SK-N-SH treated with all-trans-retinoic acid at 6 μM for 48 hours (cell line): ENCODE data around the gene ST6GALNAC3.

ENCODE experiments used
- ATAC-seq: fragments of 200-7000 bp; cut with Tn5 transposase; 3 replicates; pipeline ENCODE4 v1.9.1; 2020; ENCODE audit warnings: mild to moderate bottlenecking, moderate library complexity
- ARNTL ChIP-seq: fragments of 450-650 bp; formaldehyde crosslinking; IDR thresholded peaks from 2 replicates; pipeline ENCODE4 v1.5.0; 2020; ENCODE audit warnings: low read depth, mild to moderate bottlenecking, moderate library complexity, borderline replicate concordance
- CSDC2 ChIP-seq: fragments of 250-450 bp; sonication (Bioruptor Pico); IDR thresholded peaks from 2 replicates; pipeline ENCODE4 v1.5.0; 2020; ENCODE audit warnings: mild to moderate bottlenecking, moderate library complexity
- ESRRG ChIP-seq: fragments of 250-450 bp; sonication (Bioruptor Pico); IDR thresholded peaks from 2 replicates; pipeline ENCODE4 v1.6.1; 2021; ENCODE audit warnings: mild to moderate bottlenecking
- GLIS3 ChIP-seq: fragments of 250-450 bp; sonication (Bioruptor Pico); IDR thresholded peaks from 2 replicates; pipeline ENCODE4 v1.5.0; 2020; ENCODE audit warnings: mild to moderate bottlenecking, moderate library complexity
- ISL1 ChIP-seq: fragments of 250-450 bp; sonication (Bioruptor Pico); IDR thresholded peaks from 2 replicates; pipeline ENCODE4 v2.1.2; 2022; ENCODE audit warnings: mild to moderate bottlenecking, moderate library complexity
- OSR1 ChIP-seq: fragments of 250-450 bp; sonication (Bioruptor Pico); IDR thresholded peaks from 2 replicates; pipeline ENCODE4 v1.8.0; 2022; ENCODE audit warnings: moderate library complexity, mild to moderate bottlenecking, inconsistent platforms
- PPARA ChIP-seq: fragments of 250-450 bp; sonication (Bioruptor Pico); IDR thresholded peaks from 2 replicates; pipeline ENCODE4 v1.5.0; 2020; ENCODE audit warnings: mild to moderate bottlenecking, borderline replicate concordance
- RARB ChIP-seq: fragments of 250-450 bp; sonication (Bioruptor Pico); IDR thresholded peaks from 2 replicates; pipeline ENCODE4 v1.8.0; 2021; ENCODE audit warnings: mild to moderate bottlenecking, moderate library complexity
- SNAI2 ChIP-seq: fragments of 250-450 bp; sonication (Bioruptor Pico); IDR thresholded peaks from 2 replicates; pipeline ENCODE4 v1.5.0; 2020; ENCODE audit warnings: mild to moderate bottlenecking, moderate library complexity
- TCF4 ChIP-seq: fragments of 250-450 bp; sonication (Bioruptor Pico); IDR thresholded peaks from 2 replicates; pipeline ENCODE4 v1.8.0; 2021; ENCODE audit warnings: mild to moderate bottlenecking, moderate library complexity, borderline replicate concordance
- TOX ChIP-seq: fragments of 250-450 bp; sonication (Bioruptor Pico); IDR thresholded peaks from 2 replicates; pipeline ENCODE4 v1.8.0; 2021; ENCODE audit warnings: mild to moderate bottlenecking, moderate library complexity, borderline replicate concordance
- ZC3H10 ChIP-seq: fragments of 250-450 bp; sonication (Bioruptor Pico); IDR thresholded peaks from 2 replicates; pipeline ENCODE4 v1.5.1; 2021; ENCODE audit warnings: mild to moderate bottlenecking, moderate library complexity
- ZFP3 ChIP-seq: fragments of 250-450 bp; sonication (Bioruptor Pico); IDR thresholded peaks from 2 replicates; pipeline ENCODE4 v1.5.0; 2020; ENCODE audit warnings: mild to moderate bottlenecking, moderate library complexity
- ZFP30 ChIP-seq: fragments of 450-650 bp; formaldehyde crosslinking; IDR thresholded peaks from 2 replicates; pipeline ENCODE4 v1.5.0; 2022; ENCODE audit warnings: mild to moderate bottlenecking, moderate library complexity
- ZNF565 ChIP-seq: fragments of 450-650 bp; formaldehyde crosslinking; conservative IDR thresholded peaks from 2 replicates; pipeline ENCODE4 v1.5.0; 2020; ENCODE audit warnings: low read depth, mild to moderate bottlenecking, moderate library complexity
- ZNF70 ChIP-seq: fragments of 450-650 bp; formaldehyde crosslinking; IDR thresholded peaks from 2 replicates; pipeline ENCODE4 v1.5.0; 2020; ENCODE audit warnings: mild to moderate bottlenecking, moderate library complexity
- ZNF8 ChIP-seq: fragments of 450-650 bp; formaldehyde crosslinking; IDR thresholded peaks from 2 replicates; pipeline ENCODE4 v1.5.0; 2020; ENCODE audit warnings: mild to moderate bottlenecking, moderate library complexity
- TF ChIP-seq, protein P1 (sequence below): fragments of 250-450 bp; sonication (Bioruptor Pico); IDR thresholded peaks from 2 replicates; pipeline ENCODE4 v1.5.0; 2020; ENCODE audit warnings: mild to moderate bottlenecking, moderate library complexity
- TF ChIP-seq, protein P2 (sequence below): fragments of 250-450 bp; sonication (Bioruptor Pico); IDR thresholded peaks from 2 replicates; pipeline ENCODE4 v1.5.1; 2020; ENCODE audit warnings: low read depth, mild to moderate bottlenecking, moderate library complexity
- TF ChIP-seq, protein P3 (sequence below): fragments of 250-450 bp; sonication (Bioruptor Pico); IDR thresholded peaks from 2 replicates; pipeline ENCODE4 v1.8.0; 2020; ENCODE audit warnings: mild to moderate bottlenecking, moderate library complexity, borderline replicate concordance
- TF ChIP-seq, protein P4 (sequence below): fragments of 250-450 bp; sonication (Bioruptor Pico); IDR thresholded peaks from 2 replicates; pipeline ENCODE4 v1.5.1; 2021; ENCODE audit warnings: mild to moderate bottlenecking, moderate library complexity
- TF ChIP-seq, protein P5 (sequence below): fragments of 250-450 bp; sonication (Bioruptor Pico); IDR thresholded peaks from 2 replicates; pipeline ENCODE4 v1.8.0; 2021; ENCODE audit warnings: low read depth, mild to moderate bottlenecking, moderate library complexity, borderline replicate concordance

The ST6GALNAC3 gene

DNA sequence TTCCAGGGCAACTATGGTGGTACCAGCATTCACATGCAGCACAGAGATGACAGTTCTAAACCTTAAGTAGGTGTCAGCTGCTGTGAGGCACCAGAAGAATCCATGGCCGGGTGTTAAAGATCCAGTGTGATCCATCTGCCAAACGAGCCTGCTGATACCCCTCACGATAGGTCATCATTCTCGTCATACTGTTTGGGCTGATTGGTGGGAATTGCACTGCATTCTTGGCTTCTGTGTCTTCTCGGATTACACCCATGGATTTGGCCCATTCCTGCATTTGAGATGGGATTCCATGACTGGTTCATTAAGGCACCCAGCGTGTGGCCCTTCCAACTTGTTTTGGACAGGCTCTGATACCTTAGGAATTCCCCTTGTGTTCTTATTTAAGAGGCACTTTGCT is 55.2 kb downstream of the ST6GALNAC3 start:
- TF ChIP-seq, protein P1, sequence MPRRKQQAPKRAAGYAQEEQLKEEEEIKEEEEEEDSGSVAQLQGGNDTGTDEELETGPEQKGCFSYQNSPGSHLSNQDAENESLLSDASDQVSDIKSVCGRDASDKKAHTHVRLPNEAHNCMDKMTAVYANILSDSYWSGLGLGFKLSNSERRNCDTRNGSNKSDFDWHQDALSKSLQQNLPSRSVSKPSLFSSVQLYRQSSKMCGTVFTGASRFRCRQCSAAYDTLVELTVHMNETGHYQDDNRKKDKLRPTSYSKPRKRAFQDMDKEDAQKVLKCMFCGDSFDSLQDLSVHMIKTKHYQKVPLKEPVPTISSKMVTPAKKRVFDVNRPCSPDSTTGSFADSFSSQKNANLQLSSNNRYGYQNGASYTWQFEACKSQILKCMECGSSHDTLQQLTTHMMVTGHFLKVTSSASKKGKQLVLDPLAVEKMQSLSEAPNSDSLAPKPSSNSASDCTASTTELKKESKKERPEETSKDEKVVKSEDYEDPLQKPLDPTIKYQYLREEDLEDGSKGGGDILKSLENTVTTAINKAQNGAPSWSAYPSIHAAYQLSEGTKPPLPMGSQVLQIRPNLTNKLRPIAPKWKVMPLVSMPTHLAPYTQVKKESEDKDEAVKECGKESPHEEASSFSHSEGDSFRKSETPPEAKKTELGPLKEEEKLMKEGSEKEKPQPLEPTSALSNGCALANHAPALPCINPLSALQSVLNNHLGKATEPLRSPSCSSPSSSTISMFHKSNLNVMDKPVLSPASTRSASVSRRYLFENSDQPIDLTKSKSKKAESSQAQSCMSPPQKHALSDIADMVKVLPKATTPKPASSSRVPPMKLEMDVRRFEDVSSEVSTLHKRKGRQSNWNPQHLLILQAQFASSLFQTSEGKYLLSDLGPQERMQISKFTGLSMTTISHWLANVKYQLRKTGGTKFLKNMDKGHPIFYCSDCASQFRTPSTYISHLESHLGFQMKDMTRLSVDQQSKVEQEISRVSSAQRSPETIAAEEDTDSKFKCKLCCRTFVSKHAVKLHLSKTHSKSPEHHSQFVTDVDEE (CRISPR knock-in tag), result no peak
- TF ChIP-seq TCF4 (CRISPR knock-in tag) (no peak), SNAI2 (CRISPR knock-in tag) (no peak), ESRRG (CRISPR knock-in tag) (no peak), ZC3H10 (CRISPR knock-in tag) (no peak)
- TF ChIP-seq, protein P2, sequence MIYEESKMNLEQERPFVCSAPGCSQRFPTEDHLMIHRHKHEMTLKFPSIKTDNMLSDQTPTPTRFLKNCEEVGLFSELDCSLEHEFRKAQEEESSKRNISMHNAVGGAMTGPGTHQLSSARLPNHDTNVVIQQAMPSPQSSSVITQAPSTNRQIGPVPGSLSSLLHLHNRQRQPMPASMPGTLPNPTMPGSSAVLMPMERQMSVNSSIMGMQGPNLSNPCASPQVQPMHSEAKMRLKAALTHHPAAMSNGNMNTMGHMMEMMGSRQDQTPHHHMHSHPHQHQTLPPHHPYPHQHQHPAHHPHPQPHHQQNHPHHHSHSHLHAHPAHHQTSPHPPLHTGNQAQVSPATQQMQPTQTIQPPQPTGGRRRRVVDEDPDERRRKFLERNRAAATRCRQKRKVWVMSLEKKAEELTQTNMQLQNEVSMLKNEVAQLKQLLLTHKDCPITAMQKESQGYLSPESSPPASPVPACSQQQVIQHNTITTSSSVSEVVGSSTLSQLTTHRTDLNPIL (CRISPR knock-in tag), result no peak
- TF ChIP-seq, protein P3, sequence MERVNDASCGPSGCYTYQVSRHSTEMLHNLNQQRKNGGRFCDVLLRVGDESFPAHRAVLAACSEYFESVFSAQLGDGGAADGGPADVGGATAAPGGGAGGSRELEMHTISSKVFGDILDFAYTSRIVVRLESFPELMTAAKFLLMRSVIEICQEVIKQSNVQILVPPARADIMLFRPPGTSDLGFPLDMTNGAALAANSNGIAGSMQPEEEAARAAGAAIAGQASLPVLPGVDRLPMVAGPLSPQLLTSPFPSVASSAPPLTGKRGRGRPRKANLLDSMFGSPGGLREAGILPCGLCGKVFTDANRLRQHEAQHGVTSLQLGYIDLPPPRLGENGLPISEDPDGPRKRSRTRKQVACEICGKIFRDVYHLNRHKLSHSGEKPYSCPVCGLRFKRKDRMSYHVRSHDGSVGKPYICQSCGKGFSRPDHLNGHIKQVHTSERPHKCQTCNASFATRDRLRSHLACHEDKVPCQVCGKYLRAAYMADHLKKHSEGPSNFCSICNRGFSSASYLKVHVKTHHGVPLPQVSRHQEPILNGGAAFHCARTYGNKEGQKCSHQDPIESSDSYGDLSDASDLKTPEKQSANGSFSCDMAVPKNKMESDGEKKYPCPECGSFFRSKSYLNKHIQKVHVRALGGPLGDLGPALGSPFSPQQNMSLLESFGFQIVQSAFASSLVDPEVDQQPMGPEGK (CRISPR knock-in tag), result no peak
- TF ChIP-seq, protein P4, sequence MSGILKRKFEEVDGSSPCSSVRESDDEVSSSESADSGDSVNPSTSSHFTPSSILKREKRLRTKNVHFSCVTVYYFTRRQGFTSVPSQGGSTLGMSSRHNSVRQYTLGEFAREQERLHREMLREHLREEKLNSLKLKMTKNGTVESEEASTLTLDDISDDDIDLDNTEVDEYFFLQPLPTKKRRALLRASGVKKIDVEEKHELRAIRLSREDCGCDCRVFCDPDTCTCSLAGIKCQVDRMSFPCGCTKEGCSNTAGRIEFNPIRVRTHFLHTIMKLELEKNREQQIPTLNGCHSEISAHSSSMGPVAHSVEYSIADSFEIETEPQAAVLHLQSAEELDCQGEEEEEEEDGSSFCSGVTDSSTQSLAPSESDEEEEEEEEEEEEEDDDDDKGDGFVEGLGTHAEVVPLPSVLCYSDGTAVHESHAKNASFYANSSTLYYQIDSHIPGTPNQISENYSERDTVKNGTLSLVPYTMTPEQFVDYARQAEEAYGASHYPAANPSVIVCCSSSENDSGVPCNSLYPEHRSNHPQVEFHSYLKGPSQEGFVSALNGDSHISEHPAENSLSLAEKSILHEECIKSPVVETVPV (CRISPR knock-in tag), result no peak
- no peak for ATAC-seq

DNA sequence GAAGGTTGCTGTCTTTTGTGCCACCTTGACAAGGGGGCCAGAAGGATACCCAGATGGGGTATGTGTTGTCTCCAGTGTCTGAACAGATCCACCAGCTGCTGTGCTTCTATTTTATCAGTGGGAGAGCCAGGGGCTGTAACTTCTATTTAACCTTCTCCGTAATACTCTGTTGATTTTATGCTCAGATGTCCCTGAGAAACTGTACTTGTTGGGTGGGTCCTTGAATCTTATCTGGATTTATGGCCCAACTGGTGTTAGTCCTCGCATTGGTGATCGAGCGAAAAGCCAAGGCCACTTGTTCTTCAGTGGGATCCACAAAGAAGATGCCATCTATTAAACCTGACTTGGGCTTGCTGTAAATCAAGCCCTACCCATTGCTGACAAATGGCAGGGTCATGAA is 56.4 kb downstream of the ST6GALNAC3 start:
- TF ChIP-seq, protein P4 (CRISPR knock-in tag), result no peak
- no peak for TF ChIP-seq ISL1 (CRISPR knock-in tag)
- TF ChIP-seq, protein P2 (CRISPR knock-in tag), result no peak
- TF ChIP-seq SNAI2 (CRISPR knock-in tag), result no peak
- no peak for TF ChIP-seq ZFP3 (CRISPR knock-in tag)
- ATAC-seq, result no peak

DNA sequence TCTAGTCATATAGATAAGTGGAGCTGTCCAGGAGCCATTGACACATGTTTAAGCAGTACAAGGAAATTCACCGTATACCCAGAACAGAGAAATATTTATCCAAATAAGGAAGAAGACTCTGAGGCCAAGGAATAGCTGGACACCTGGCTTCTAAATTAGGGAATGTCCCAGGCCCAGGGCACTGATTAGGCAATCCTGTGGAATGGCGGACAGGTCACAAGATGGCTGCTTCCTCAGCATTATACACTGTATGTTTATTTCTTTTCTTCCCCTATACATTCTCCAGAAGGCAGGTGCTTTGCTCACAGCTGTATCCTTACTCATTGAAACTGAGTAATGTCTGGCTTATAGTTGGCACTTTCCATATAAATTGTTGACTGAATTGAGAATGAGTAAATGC is 59.4 kb downstream of the ST6GALNAC3 start:
- ATAC-seq, result no peak
- no peak for TF ChIP-seq OSR1 (CRISPR knock-in tag)
- TF ChIP-seq, protein P3 (CRISPR knock-in tag), result no peak
- TF ChIP-seq TOX (CRISPR knock-in tag), result no peak
- no peak for TF ChIP-seq ZFP3 (CRISPR knock-in tag)
- TF ChIP-seq PPARA (CRISPR knock-in tag), result no peak
- no peak for TF ChIP-seq ZNF70
- TF ChIP-seq ZNF565 (CRISPR knock-in tag), result no peak
- no peak for TF ChIP-seq RARB (CRISPR knock-in tag)
- TF ChIP-seq GLIS3, result no peak
- TF ChIP-seq CSDC2 (CRISPR knock-in tag), result no peak
- TF ChIP-seq ZNF8 (CRISPR knock-in tag), result no peak
- TF ChIP-seq ARNTL (CRISPR knock-in tag), result no peak
- no peak for TF ChIP-seq ZFP30 (CRISPR knock-in tag)
- TF ChIP-seq, protein P4 (CRISPR knock-in tag), result no peak
- TF ChIP-seq, protein P5, sequence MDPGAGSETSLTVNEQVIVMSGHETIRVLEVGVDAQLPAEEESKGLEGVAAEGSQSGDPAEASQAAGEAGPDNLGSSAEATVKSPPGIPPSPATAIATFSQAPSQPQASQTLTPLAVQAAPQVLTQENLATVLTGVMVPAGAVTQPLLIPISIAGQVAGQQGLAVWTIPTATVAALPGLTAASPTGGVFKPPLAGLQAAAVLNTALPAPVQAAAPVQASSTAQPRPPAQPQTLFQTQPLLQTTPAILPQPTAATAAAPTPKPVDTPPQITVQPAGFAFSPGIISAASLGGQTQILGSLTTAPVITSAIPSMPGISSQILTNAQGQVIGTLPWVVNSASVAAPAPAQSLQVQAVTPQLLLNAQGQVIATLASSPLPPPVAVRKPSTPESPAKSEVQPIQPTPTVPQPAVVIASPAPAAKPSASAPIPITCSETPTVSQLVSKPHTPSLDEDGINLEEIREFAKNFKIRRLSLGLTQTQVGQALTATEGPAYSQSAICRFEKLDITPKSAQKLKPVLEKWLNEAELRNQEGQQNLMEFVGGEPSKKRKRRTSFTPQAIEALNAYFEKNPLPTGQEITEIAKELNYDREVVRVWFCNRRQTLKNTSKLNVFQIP (CRISPR knock-in tag), result no peak
- no peak for TF ChIP-seq ZC3H10 (CRISPR knock-in tag)
- TF ChIP-seq SNAI2 (CRISPR knock-in tag), result no peak
